Neural progenitor cell (in vitro differentiated cells): Measurements from ENCODE around the gene ORM1. TPM values are rescaled to one million over a fixed set of nuclear protein-coding genes. Genes with fewer than 3 reads are reported as not detected.
A peak's percentile ranks its signal among the peaks of the same experiment; 100 is the strongest.

Experiments
- DNase-seq: peaks from one replicate; pipeline ENCODE4 v3.0.0-alpha.2; 2016; ENCODE audit warnings: low spot score
- H2AFZ ChIP-seq: fragments of 200-600 bp; sonication (generic); replicated peaks from 2 replicates; pipeline ENCODE4 v1.6.1; 2016; ENCODE audit warnings: antibody characterized with exemption
- H3F3A ChIP-seq: fragments of 200-600 bp; sonication (generic); 2 replicates; pipeline ENCODE4 v1.6.1; 2016; ENCODE audit warnings: antibody characterized with exemption, low read depth
- H3K27ac ChIP-seq: fragments of 200-600 bp; sonication (generic); 2 replicates; pipeline ENCODE4 v1.5.1; 2016; ENCODE audit warnings: mild to moderate bottlenecking
- H3K27me3 ChIP-seq: fragments of 200-600 bp; sonication (generic); 2 replicates; pipeline ENCODE4 v1.6.1; 2016; ENCODE audit warnings: mild to moderate bottlenecking, moderate library complexity
- H3K36me3 ChIP-seq: fragments of 200-600 bp; sonication (generic); 2 replicates; pipeline ENCODE4 v1.5.1; 2016
- H3K4me1 ChIP-seq: fragments of 200-600 bp; sonication (generic); 2 replicates; pipeline ENCODE4 v1.6.1; 2016; ENCODE audit warnings: mixed run types
- H3K4me2 ChIP-seq: fragments of 200-600 bp; sonication (generic); 2 replicates; pipeline ENCODE4 v1.6.1; 2016
- H3K4me3 ChIP-seq: fragments of 200-600 bp; sonication (generic); 2 replicates; pipeline ENCODE4 v1.5.1; 2016
- H3K79me2 ChIP-seq: fragments of 200-600 bp; sonication (generic); 2 replicates; pipeline ENCODE4 v1.6.1; 2016; ENCODE audit warnings: low read depth
- H3K9ac ChIP-seq: fragments of 200-600 bp; sonication (generic); 2 replicates; pipeline ENCODE4 v1.6.1; 2016
- H3K9me3 ChIP-seq: fragments of 200-600 bp; sonication (generic); 2 replicates; pipeline ENCODE4 v1.5.1; 2016; ENCODE audit warnings: low read depth
- H4K20me1 ChIP-seq: fragments of 200-600 bp; sonication (generic); 2 replicates; pipeline ENCODE4 v1.6.1; 2016; ENCODE audit warnings: low read depth
- H3K27ac Mint-ChIP-seq: 3 replicates; pipeline ENCODE4 v1.8.0; 2021; ENCODE audit warnings: mixed read lengths
- H3K27me3 Mint-ChIP-seq: 2 replicates; pipeline ENCODE4 v1.8.0; 2022; ENCODE audit warnings: low read depth, mild to moderate bottlenecking, inconsistent platforms, moderate library complexity, mixed read lengths; ENCODE audit not compliant: insufficient read depth
- H3K36me3 Mint-ChIP-seq: 3 replicates; pipeline ENCODE4 v1.8.0; 2021; ENCODE audit warnings: mixed read lengths
- H3K4me1 Mint-ChIP-seq: 3 replicates; pipeline ENCODE4 v1.8.0; 2021; ENCODE audit warnings: mixed read lengths
- H3K4me3 Mint-ChIP-seq: 3 replicates; pipeline ENCODE4 v1.8.0; 2021; ENCODE audit warnings: mild to moderate bottlenecking, moderate library complexity, mixed read lengths
- H3K9me3 Mint-ChIP-seq: 3 replicates; pipeline ENCODE4 v1.8.0; 2020; ENCODE audit warnings: mixed read lengths
- CTCF ChIP-seq: fragments of 200-600 bp; sonication (generic); IDR thresholded peaks from 2 replicates; pipeline ENCODE4 v1.5.1; 2017; ENCODE audit warnings: antibody characterized with exemption, mild to moderate bottlenecking
- EZH2 ChIP-seq: fragments of 200-600 bp; sonication (generic); IDR thresholded peaks from 2 replicates; pipeline ENCODE4 v1.6.1; 2017; ENCODE audit warnings: antibody characterized with exemption, mild to moderate bottlenecking, moderate library complexity
- EZH2phosphoT487 ChIP-seq: fragments of 200-600 bp; sonication (generic); IDR thresholded peaks from 2 replicates; pipeline ENCODE4 v1.6.1; 2017; ENCODE audit warnings: antibody characterized with exemption
- total RNA-seq: library from RNA; depleted of rRNA; stranded (reverse); fragments of >200 nt; gene quantifications from 2 replicates; pipeline ENCODE4 v1.2.3, GENCODE V29; 2015; ENCODE audit warnings: low replicate concordance

Gene ORM1
- total RNA-seq, 1 donor from 2014 or later = not detected

- Histone ChIP-seq H3K4me1 (peaks cover 17% of the 10 kb centered on the region), H3K9ac (no peak overlapping the region), H2AFZ (no peak overlapping the region), H3K4me3 (no peak overlapping the region), H4K20me1 (no peaks in the 10 kb centered on the region), H3K4me2 (no peak overlapping the region), H3K27me3 (no peaks in the 10 kb centered on the region), H3F3A (no peaks in the 10 kb centered on the region), H3K79me2 (no peaks in the 10 kb centered on the region), H3K27ac (no peak overlapping the region), H3K36me3 (no peaks in the 10 kb centered on the region), H3K9me3 (no peaks in the 10 kb centered on the region)
- DNase-seq = no peak
- Mint-ChIP-seq H3K9me3 (no peaks in the 10 kb centered on the region), H3K36me3 (peaks cover 9% of the 10 kb centered on the region), H3K27me3 (peaks cover 11% of the 10 kb centered on the region), H3K4me1 (peaks cover 32% of the 10 kb centered on the region), H3K27ac (no peak overlapping the region), H3K4me3 (peak overlapping the region; percentile 21)
- no peak for TF ChIP-seq EZH2
- no peak for TF ChIP-seq EZH2phosphoT487
- no peak for TF ChIP-seq CTCF
These were observed 39.3 kb upstream of the ORM1 start for GRCh38 chr9:114283551-114284111.

DNA sequence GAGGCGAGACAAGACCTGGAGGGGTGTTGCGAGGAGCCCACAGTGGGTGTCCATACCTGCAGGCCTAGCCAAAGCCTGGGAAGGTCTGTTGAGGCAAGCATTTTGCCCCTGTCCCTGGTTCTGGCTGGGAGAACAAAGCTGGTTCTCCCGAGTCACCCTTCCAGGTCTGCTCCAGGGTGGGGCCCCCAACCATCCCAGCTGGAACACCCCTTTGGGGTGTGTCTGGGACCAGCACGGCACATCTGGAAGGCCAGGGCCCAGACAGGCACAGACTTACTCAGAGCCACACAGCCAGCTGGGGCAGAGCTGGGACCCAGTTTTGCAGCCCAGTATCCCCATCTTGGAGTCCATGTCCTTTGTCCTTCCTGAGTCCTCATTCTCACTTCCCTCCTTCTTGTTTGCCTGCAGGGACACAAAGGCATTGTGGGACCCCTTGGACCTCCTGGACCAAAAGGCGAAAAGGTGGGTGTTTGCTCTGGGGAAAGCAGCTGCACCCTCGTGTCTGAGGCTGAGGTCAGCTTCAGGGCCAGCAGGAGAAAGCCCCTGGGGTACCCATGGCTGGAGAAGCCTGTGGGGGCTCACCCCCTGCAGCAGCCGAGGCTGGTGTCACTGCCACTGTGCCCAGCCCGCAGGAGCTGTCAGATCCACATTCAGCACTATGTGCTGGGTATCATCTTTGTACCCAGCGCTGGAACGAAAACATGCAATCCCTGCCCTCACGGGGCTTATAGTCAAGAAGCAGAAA, 38.4 kb upstream of the ORM1 start:
- Histone ChIP-seq H2AFZ (no peak overlapping the region), H3K4me1 (peaks cover 18% of the 10 kb centered on the region), H3K9me3 (no peaks in the 10 kb centered on the region), H3K9ac (no peak overlapping the region), H3K27me3 (no peaks in the 10 kb centered on the region), H3F3A (no peaks in the 10 kb centered on the region), H3K79me2 (no peaks in the 10 kb centered on the region), H3K27ac (no peak overlapping the region), H4K20me1 (no peaks in the 10 kb centered on the region), H3K4me3 (no peak overlapping the region), H3K36me3 (no peaks in the 10 kb centered on the region), H3K4me2 (no peak overlapping the region)
- H3K4me1 Mint-ChIP-seq = peaks cover 32% of the 10 kb centered on the region
- DNase-seq = no peak
- no peaks in the 10 kb centered on the region for H3K9me3 Mint-ChIP-seq
- TF ChIP-seq CTCF (no peak), EZH2 (no peak), EZH2phosphoT487 (no peak)
- H3K4me3 Mint-ChIP-seq = peak overlapping the region; percentile 21
- H3K27me3 Mint-ChIP-seq = peaks cover 11% of the 10 kb centered on the region
- peaks cover 7% of the 10 kb centered on the region for H3K36me3 Mint-ChIP-seq
- no peak overlapping the region for H3K27ac Mint-ChIP-seq

- peak; percentile 48 for DNase-seq
- peaks cover 11% of the 10 kb centered on the region for H3K27me3 Mint-ChIP-seq
- no peaks in the 10 kb centered on the region for H3K9me3 Mint-ChIP-seq
- H2AFZ ChIP-seq = no peak overlapping the region
- peaks cover 18% of the 10 kb centered on the region for H3K4me1 ChIP-seq
- H3F3A ChIP-seq = no peaks in the 10 kb centered on the region
- H3K4me3 ChIP-seq = no peak overlapping the region
- no peak overlapping the region for H3K4me3 Mint-ChIP-seq
- H3K27ac Mint-ChIP-seq = no peak overlapping the region
- H3K79me2 ChIP-seq = no peaks in the 10 kb centered on the region
- no peaks in the 10 kb centered on the region for H3K36me3 ChIP-seq
- TF ChIP-seq EZH2 = no peak
- TF ChIP-seq CTCF = no peak
- TF ChIP-seq EZH2phosphoT487 = no peak
- H3K4me2 ChIP-seq = no peak overlapping the region
- H3K9ac ChIP-seq = no peak overlapping the region
- no peaks in the 10 kb centered on the region for H3K9me3 ChIP-seq
- no peak overlapping the region for H3K27ac ChIP-seq
- peaks cover 32% of the 10 kb centered on the region for H3K4me1 Mint-ChIP-seq
- H4K20me1 ChIP-seq = no peaks in the 10 kb centered on the region
- peaks cover 7% of the 10 kb centered on the region for H3K36me3 Mint-ChIP-seq
- H3K27me3 ChIP-seq = no peaks in the 10 kb centered on the region
These were observed 37.6 kb upstream of the ORM1 start for GRCh38 chr9:114285166-114285867.
